OCI-LY3 (cell line): ENCODE results near the gene NDUFAF3.
"Not testable (repeated sequence)": the region's sequence is repeated elsewhere in the genome, so short reads cannot be mapped to it uniquely, and the experiment has no call there.

Source experiments
- H2AFZ ChIP-seq: fragments of 200-600, 300-600 bp; shearing (Covaris generic); 2 replicates; pipeline ENCODE4 v1.6.0; 2014; ENCODE audit warnings: antibody characterized with exemption, low read depth, low read length
- H3K27ac ChIP-seq: fragments of 200-600, 300-600 bp; sonication (generic); 2 replicates; pipeline ENCODE4 v1.5.1; 2014; ENCODE audit warnings: mild to moderate bottlenecking, low read length, moderate library complexity, mixed read lengths
- H3K27me3 ChIP-seq: fragments of 200-600, 300-600 bp; sonication (generic); 2 replicates; pipeline ENCODE4 v1.6.1; 2014; ENCODE audit warnings: low read depth, low read length, mixed read lengths
- H3K36me3 ChIP-seq: fragments of 200-600, 300-600 bp; sonication (generic); replicated peaks from 2 replicates; pipeline ENCODE3; 2014; ENCODE audit warnings: low read depth, low read length, mixed read lengths
- H3K4me1 ChIP-seq: fragments of 300-600, 200-600 bp; sonication (generic); 2 replicates; pipeline ENCODE4 v1.6.1; 2014; ENCODE audit warnings: low read length, mixed read lengths
- H3K4me2 ChIP-seq: fragments of 200-600, 300-600 bp; sonication (generic); 2 replicates; pipeline ENCODE4 v1.6.1; 2014; ENCODE audit warnings: low read length, mixed read lengths
- H3K4me3 ChIP-seq: fragments of 300-600, 200-600 bp; sonication (generic); 2 replicates; pipeline ENCODE4 v1.5.1; 2014; ENCODE audit warnings: antibody characterized with exemption, mild to moderate bottlenecking, low read length, moderate library complexity
- H3K79me2 ChIP-seq: fragments of 300-600, 200-600 bp; shearing (Covaris generic); 2 replicates; pipeline ENCODE4 v1.6.1; 2014; ENCODE audit warnings: mild to moderate bottlenecking, low read length, mixed read lengths
- H3K9ac ChIP-seq: fragments of 300-600, 200-600 bp; shearing (Covaris generic); 2 replicates; pipeline ENCODE4 v1.6.0; 2014; ENCODE audit warnings: mild to moderate bottlenecking, low read length, moderate library complexity
- H3K9me3 ChIP-seq: fragments of 200-600, 300-600 bp; shearing (Covaris generic); 2 replicates; pipeline ENCODE4 v1.6.1; 2014; ENCODE audit warnings: low read length, mixed read lengths; ENCODE audit not compliant: insufficient read depth
- H4K20me1 ChIP-seq: fragments of 200-600, 300-600 bp; sonication (generic); 2 replicates; pipeline ENCODE4 v1.6.1; 2016; ENCODE audit warnings: low read length, mixed read lengths; ENCODE audit not compliant: insufficient read depth
- CTCF ChIP-seq: fragments of 200-600, 300-600 bp; sonication (generic); IDR thresholded peaks from 2 replicates; pipeline ENCODE4 v1.5.1; 2014; ENCODE audit warnings: antibody characterized with exemption, low read length, low read depth
- EZH2phosphoT487 ChIP-seq: fragments of 200-600 bp; shearing (Covaris generic); IDR thresholded peaks from 2 replicates; pipeline ENCODE4 v1.6.1; 2018; ENCODE audit warnings: antibody characterized with exemption, mixed run types, low read depth

Gene NDUFAF3

GRCh38 chr3:49007068-49007770, 14.7 kb upstream of the NDUFAF3 start, which contains the start of gene WDR6:
Gene WDR6, plus strand, starts transcription at chr3:49007391. Its CDS starts 41 bp downstream, at chr3:49007432.
- Histone ChIP-seq H4K20me1 (peaks cover 28% of the 10 kb centered on the region), H3K4me3 (peak within 1 kb of the TSS; percentile 84), H3K27ac (peak within 1 kb of the TSS; percentile 79), H3K36me3 (peaks cover 12% of the 10 kb centered on the region), H3K9ac (peak within 1 kb of the TSS; percentile 95), H3K4me1 (peaks cover 14% of the 10 kb centered on the region), H3K79me2 (peaks cover 48% of the 10 kb centered on the region), H3K27me3 (no peaks in the 10 kb centered on the region), H2AFZ (no peak within 1 kb of the TSS; the same call in 1 of the 2 replicates), H3K9me3 (no peaks in the 10 kb centered on the region), H3K4me2 (peak within 1 kb of the TSS; percentile 91)
- TF ChIP-seq CTCF = peak; percentile 63
- TF ChIP-seq EZH2phosphoT487 = no peak

- H4K20me1 ChIP-seq = peaks cover 34% of the 10 kb centered on the region
- no peaks in the 10 kb centered on the region for H3K9me3 ChIP-seq
- peak overlapping the region; percentile 95 for H3K9ac ChIP-seq
- H3K27ac ChIP-seq = peak overlapping the region; percentile 79
- no peak overlapping the region; the same call in 1 of the 2 replicates for H2AFZ ChIP-seq
- peaks cover 55% of the 10 kb centered on the region for H3K79me2 ChIP-seq
- TF ChIP-seq CTCF = no peak
- no peak for TF ChIP-seq EZH2phosphoT487
- no peaks in the 10 kb centered on the region for H3K27me3 ChIP-seq
- H3K36me3 ChIP-seq = peaks cover 19% of the 10 kb centered on the region
- peaks cover 14% of the 10 kb centered on the region for H3K4me1 ChIP-seq
- peak overlapping the region; percentile 84 for H3K4me3 ChIP-seq
- peak overlapping the region; percentile 91 for H3K4me2 ChIP-seq
Measured at GRCh38 chr3:49007771-49008528, 14.0 kb upstream of the NDUFAF3 start.

GRCh38 chr3:49008627-49009026, 13.3 kb upstream of the NDUFAF3 start:
- not testable (repeated sequence) for H3K9ac ChIP-seq, H3K9me3 ChIP-seq, H3K27me3 ChIP-seq, H2AFZ ChIP-seq, H3K27ac ChIP-seq
- Histone ChIP-seq H3K4me2 (peak overlapping the region; percentile 91), H3K36me3 (peaks cover 22% of the 10 kb centered on the region), H3K4me3 (peak overlapping the region; percentile 84), H4K20me1 (peaks cover 41% of the 10 kb centered on the region), H3K4me1 (peaks cover 14% of the 10 kb centered on the region), H3K79me2 (peaks cover 62% of the 10 kb centered on the region)

GRCh38 chr3:49009396-49009795, 12.5 kb upstream of the NDUFAF3 start:
- Histone ChIP-seq H4K20me1 (peaks cover 46% of the 10 kb centered on the region), H3K79me2 (peaks cover 62% of the 10 kb centered on the region)

More at GRCh38 chr3:49009396-49009795, 12.5 kb upstream of the NDUFAF3 start:
- Histone ChIP-seq H2AFZ (no peak overlapping the region), H3K9ac (no peak overlapping the region), H3K4me3 (no peak overlapping the region), H3K27me3 (no peaks in the 10 kb centered on the region), H3K36me3 (peaks cover 28% of the 10 kb centered on the region), H3K4me1 (peaks cover 14% of the 10 kb centered on the region), H3K4me2 (no peak overlapping the region), H3K27ac (no peak overlapping the region), H3K9me3 (no peaks in the 10 kb centered on the region)
- TF ChIP-seq EZH2phosphoT487 = no peak
